HG03095 (cell line): ENCODE results near the gene COL24A1.

Experiments
- ATAC-seq: cut with Tn5 transposase; IDR thresholded peaks from one replicate; pipeline ENCODE4 v1.9.1; 2021; ENCODE audit warnings: moderate library complexity; ENCODE audit not compliant: unreplicated experiment

COL24A1 gene

GRCh38 chr1:85707267-85707989, 449.1 kb downstream of the COL24A1 start:
- ATAC-seq = peak; percentile 25

- no peak for ATAC-seq
Observed at GRCh38 chr1:85705940-85706339, 450.6 kb downstream of the COL24A1 start.

DNA sequence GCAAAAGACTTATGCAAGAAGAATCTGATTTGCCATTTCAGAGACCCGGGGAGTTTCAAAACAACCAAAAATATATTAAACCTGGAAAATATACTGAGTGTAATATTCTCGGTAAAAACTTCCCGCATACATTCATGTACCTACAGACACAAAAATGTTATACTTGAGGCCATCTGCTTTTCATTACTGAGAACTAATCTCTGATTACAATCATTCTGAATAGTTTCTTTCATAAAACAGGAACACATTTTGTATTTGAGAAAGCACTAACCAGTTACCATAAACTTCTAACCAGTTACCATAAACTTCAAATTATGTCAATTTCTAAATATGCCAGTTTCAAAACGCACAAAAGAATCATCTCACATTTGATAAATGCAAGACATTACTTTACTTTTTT, 456.1 kb downstream of the COL24A1 start:
- no peak for ATAC-seq

GRCh38 chr1:85697895-85698294, 458.7 kb downstream of the COL24A1 start:
- ATAC-seq = no peak

DNA sequence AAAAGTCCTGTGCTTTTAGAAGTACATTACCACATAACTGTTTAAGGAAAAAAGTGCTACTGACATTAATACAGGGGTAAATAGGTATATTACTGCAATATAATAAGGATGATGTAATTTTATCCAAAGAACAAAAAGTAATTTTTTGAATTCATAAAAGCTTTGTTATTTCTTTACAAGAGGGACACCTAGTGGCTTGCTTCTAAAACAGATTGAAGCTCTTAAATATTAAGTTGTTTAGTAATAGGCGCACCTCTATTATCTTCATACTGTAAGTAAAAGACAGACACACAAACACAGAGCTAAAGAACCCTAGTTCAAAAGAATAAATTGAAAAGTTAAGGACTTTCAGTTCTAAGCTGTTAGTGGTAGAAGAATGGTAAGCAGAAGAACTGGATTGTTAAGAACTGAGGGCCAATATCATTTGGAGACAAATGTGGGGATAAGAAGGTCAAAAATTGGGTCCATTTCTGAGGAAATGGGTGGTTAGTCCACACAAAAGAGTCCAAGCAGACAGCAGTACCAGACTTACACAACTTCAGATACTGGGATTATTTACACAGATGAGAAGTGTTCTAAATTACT, 463.8 kb downstream of the COL24A1 start:
- ATAC-seq = no peak

DNA sequence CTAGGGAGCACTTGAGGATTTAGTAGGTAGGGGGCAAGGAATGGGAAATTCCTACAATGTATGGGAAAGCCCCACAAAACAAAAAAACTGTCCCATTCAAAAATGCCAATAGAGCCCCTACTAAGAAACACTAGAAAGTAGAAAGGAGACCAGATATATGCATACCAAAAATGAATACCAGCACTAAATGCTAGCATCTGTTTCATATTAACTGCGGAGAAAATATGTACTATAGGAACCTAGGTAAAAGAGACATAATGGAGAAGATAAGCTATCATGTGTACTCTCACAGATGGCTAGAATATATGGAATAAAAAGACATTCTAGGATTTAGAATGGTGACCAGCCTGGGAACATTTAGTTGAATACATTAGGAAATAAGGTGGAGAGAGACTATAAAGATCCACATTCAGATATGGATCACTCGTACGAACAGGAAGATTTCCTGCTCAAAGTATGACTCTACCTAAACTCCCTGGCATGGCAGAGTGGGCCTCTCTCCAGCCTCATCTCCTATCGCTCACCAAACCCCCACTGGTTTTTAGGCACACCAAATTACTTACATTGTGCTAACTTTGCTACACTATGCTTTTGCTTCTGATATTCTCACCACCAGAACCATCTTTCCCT, 466.7 kb downstream of the COL24A1 start:
- ATAC-seq = no peak

GRCh38 chr1:85683292-85684025, 473.1 kb downstream of the COL24A1 start:
- no peak for ATAC-seq

GRCh38 chr1:85681087-85681486, 475.5 kb downstream of the COL24A1 start:
- ATAC-seq = no peak
